HG03175 (cell line): Measurements from ENCODE around the gene HILPDA.
"Not testable (repeated sequence)": the region's sequence is repeated elsewhere in the genome, so short reads cannot be mapped to it uniquely, and the experiment has no call there.

Experiments used
- ATAC-seq: cut with Tn5 transposase; IDR thresholded peaks from one replicate; pipeline ENCODE4 v1.9.1; 2021; ENCODE audit warnings: mild to moderate bottlenecking, moderate library complexity; ENCODE audit not compliant: unreplicated experiment

HILPDA gene

GRCh38 chr7:128459394-128459878, 3.8 kb downstream of the HILPDA start:
- ATAC-seq, result peak; percentile 53

DNA sequence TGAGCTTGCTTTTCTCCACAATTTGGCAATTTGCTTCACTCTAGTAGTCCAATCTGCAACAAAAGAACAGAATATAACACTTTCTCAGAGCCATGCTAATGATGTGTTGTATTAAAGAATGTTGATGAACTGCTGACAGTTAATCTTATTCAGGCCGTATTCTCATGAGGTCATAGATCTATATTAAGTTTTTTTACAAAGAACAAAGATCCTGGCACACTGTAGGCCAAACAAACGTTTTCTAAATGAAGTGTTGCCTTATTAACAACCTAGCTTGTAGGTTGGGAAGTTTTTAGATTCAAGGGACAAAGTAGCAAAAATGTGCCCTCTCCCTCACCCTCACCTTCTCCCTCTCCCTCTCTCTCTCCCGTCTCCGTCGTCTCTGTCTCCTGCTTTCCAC, 6.8 kb downstream of the HILPDA start:
- no peak for ATAC-seq

- not testable (repeated sequence) for ATAC-seq
These were observed 7.7 kb downstream of the HILPDA start for GRCh38 chr7:128463345-128463744.

- not testable (repeated sequence) for ATAC-seq
These were observed 8.3 kb downstream of the HILPDA start for GRCh38 chr7:128463933-128464332.

DNA sequence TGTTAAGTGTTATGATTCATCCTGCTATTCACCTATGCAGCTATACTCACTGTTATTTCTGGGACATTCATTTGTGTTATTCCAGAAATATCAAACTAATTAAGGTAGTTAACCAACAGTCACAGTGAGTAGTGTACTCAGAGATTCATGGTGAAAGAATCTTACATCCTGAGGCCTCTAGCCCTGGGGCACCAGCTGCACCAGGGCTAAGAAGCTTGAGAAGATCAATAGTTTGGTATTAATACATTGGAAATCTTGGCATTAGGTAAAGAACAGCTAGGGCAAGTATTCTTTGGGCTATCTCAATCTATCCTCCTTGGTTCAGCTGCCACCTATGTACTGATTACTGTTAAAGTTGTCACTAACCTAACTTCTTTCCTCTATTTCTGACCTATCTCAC, 11.2 kb downstream of the HILPDA start:
- ATAC-seq, result not testable (repeated sequence)

GRCh38 chr7:128476402-128477335, 21.0 kb downstream of the HILPDA start, which contains the start of gene METTL2B:
TSS of gene METTL2B (plus strand) at chr7:128476748. CDS start at chr7:128476766, 18 bp downstream.
- ATAC-seq, result peak; percentile 92

DNA sequence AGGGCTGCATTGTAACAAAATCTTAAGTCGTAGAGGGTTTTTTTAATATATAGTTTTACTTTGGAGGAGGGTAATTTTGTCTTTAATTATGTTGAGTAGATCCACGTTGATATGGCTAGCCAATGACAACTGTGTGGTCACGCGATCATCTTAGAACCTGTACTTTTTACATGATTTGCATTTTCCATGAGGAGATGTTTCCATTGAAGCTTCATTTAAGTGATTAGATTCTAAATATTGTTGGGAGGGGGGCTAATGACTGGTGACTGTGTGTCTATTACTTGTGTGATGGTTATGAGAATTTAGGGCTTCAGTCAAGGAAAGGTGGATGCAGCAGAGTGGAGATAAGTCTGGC, 21.6 kb downstream of the HILPDA start:
- peak; percentile 1 for ATAC-seq

DNA sequence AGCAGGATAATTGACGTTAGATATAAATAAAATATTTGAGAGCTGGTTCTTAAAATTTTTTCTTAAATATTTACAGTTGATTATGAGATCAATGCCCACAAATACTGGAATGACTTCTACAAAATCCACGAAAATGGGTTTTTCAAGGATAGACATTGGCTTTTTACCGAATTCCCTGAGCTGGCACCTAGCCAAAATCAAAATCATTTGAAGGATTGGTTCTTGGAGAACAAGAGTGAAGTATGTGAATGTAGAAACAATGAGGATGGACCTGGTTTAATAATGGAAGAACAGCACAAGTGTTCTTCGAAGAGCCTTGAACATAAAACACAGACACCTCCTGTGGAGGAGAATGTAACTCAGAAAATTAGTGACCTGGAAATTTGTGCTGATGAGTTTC, 23.4 kb downstream of the HILPDA start:
- not testable (repeated sequence) for ATAC-seq

GRCh38 chr7:128488134-128488533, 32.5 kb downstream of the HILPDA start:
- not testable (repeated sequence) for ATAC-seq

DNA sequence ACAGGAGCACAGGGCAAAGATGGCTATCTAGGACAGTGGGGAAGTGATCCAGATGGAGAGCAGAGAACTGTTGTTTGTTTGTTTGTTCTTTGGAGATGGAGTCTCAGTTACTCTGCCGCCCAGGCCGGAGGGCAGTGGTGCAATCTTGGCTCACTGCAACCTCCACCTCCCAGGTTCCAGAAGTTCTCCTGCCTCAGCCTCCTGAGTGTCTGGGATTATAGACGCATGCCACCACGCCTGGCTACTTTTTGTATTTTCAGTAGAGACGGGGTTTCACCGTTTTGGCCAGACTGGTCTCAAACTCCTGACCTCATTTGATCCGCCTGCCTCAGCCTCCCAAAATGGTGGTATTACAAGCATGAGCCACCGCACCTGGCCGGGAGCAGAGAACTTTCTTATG, 41.7 kb downstream of the HILPDA start:
- no peak for ATAC-seq

GRCh38 chr7:128505416-128505815, 49.7 kb downstream of the HILPDA start:
- not testable (repeated sequence) for ATAC-seq

- ATAC-seq, result peak; percentile 65
These were observed 51.1 kb downstream of the HILPDA start for GRCh38 chr7:128506819-128507218.

DNA sequence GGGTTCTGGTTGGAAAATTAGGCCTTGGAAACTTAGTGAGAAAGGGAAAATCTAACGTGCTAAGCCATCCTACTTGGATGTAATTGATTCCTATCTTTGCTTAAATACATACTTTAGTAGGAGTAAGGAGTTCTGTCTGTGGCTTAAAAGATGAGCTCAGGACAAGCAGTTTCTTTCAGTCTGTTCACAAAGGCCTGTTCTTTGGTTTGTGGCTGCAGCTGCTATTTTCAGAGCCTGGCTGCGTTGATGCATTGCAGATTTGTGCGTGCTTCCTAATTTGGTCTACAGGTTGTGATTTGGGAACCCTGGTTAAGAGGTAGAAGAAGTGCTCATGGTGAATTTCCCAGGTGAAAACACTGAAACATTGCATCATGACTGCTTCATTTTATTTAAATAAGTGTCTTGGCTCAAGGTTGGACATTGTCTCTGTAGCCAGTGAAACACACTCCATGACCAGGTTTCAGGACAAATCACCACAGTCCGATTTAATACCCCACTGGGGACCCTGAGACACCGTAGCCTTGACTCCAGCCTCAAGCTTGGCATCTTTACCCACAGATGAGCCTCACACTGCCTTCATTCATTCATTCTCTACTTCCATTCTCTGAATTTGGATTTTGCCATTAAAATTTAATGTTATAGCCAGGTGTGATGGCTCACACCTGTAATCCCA, 51.8 kb downstream of the HILPDA start:
- peak; percentile 44 for ATAC-seq
